Calu3 (cell line): Measurements from ENCODE around the gene IFNLR1. TPM values are rescaled to one million over a fixed set of nuclear protein-coding genes. Genes with fewer than 3 reads are reported as not detected.

Experiments
- BruUV-seq: library from RNA; stranded (reverse); fragments of 400-500 nt; replicated peaks from 2 replicates; lab custom pipeline; 2021; lab: Mats Ljungman, UMichigan
- CTCF ChIA-PET: fragments of 300-600 bp; sonication (Branson Sonifier 250); formaldehyde crosslinking; loops from one replicate; lab custom pipeline; 2022; ENCODE audit warnings: antibody characterized with exemption; lab: Charles Lee
- DNase-seq: peaks from one replicate; pipeline ENCODE4 v3.0.0; 2022
- H3K27ac Mint-ChIP-seq: one replicate; pipeline ENCODE4 v1.8.0; 2022; ENCODE audit warnings: mixed read lengths; ENCODE audit not compliant: unreplicated experiment
- H3K27me3 Mint-ChIP-seq: one replicate; pipeline ENCODE4 v1.8.0; 2022; ENCODE audit warnings: mixed read lengths; ENCODE audit not compliant: unreplicated experiment
- H3K36me3 Mint-ChIP-seq: one replicate; pipeline ENCODE4 v1.8.0; 2022; ENCODE audit warnings: mild to moderate bottlenecking, moderate library complexity, mixed read lengths; ENCODE audit not compliant: insufficient read depth, unreplicated experiment
- H3K4me1 Mint-ChIP-seq: one replicate; pipeline ENCODE4 v1.8.0; 2022; ENCODE audit warnings: mild to moderate bottlenecking, low read depth, mixed read lengths; ENCODE audit not compliant: unreplicated experiment
- H3K4me3 Mint-ChIP-seq: one replicate; pipeline ENCODE4 v1.8.0; 2022; ENCODE audit warnings: mild to moderate bottlenecking, low read depth, moderate library complexity, mixed read lengths; ENCODE audit not compliant: unreplicated experiment
- H3K9me3 Mint-ChIP-seq: one replicate; pipeline ENCODE4 v1.8.0; 2022; ENCODE audit warnings: low read depth, mixed read lengths; ENCODE audit not compliant: unreplicated experiment
- intact Hi-C: fragments of 100-400 bp; cut with micrococcal nuclease; formaldehyde crosslinking; loops from one replicate; pipeline ENCODE4 v1.10.0; 2022; ENCODE audit not compliant: unreplicated experiment
- total RNA-seq: library from RNA; stranded (reverse); gene quantifications from 2 replicates; pipeline ENCODE4 v1.2.3, GENCODE V29; 2022
- TF ChIP-seq, protein P1 (sequence below): fragments of 200-600 bp; IDR thresholded peaks from one replicate; pipeline ENCODE4 v1.8.0; 2022; ENCODE audit warnings: antibody characterized with exemption; ENCODE audit not compliant: unreplicated experiment

Gene IFNLR1
- total RNA-seq, 1 experiment from 2014 or later: 4.5 TPM

GRCh38 chr1:24150234-24151174 lies 36.6 kb downstream of the IFNLR1 start:
- intact Hi-C loops: loop anchor here (5.0 kb wide), 1 partner anchor 42 kb away; no protein-coding TSS in a partner anchor
- H3K27me3 Mint-ChIP-seq: no peaks in the 10 kb centered on the region
- H3K4me1 Mint-ChIP-seq: peaks cover 20% of the 10 kb centered on the region
- TF ChIP-seq, protein P1, sequence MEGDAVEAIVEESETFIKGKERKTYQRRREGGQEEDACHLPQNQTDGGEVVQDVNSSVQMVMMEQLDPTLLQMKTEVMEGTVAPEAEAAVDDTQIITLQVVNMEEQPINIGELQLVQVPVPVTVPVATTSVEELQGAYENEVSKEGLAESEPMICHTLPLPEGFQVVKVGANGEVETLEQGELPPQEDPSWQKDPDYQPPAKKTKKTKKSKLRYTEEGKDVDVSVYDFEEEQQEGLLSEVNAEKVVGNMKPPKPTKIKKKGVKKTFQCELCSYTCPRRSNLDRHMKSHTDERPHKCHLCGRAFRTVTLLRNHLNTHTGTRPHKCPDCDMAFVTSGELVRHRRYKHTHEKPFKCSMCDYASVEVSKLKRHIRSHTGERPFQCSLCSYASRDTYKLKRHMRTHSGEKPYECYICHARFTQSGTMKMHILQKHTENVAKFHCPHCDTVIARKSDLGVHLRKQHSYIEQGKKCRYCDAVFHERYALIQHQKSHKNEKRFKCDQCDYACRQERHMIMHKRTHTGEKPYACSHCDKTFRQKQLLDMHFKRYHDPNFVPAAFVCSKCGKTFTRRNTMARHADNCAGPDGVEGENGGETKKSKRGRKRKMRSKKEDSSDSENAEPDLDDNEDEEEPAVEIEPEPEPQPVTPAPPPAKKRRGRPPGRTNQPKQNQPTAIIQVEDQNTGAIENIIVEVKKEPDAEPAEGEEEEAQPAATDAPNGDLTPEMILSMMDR: peak; percentile 79
- peaks cover 15% of the 10 kb centered on the region for H3K36me3 Mint-ChIP-seq
- DNase-seq: peak; percentile 92
- peak overlapping the region; percentile 66 for H3K4me3 Mint-ChIP-seq
- TSS peak; percentile 98 for BruUV-seq
- CTCF ChIA-PET: interaction anchor here (0.5 to 1.6 kb wide), 19 partner anchors 10 to 1791 kb away, joined by 3 to 16 read pairs (median 4); partner anchors contain the start of gene SRSF10
- H3K27ac Mint-ChIP-seq: peak overlapping the region; percentile 48
- no peaks in the 10 kb centered on the region for H3K9me3 Mint-ChIP-seq

- Mint-ChIP-seq H3K27me3 (no peaks in the 10 kb centered on the region), H3K9me3 (no peaks in the 10 kb centered on the region), H3K4me3 (peak overlapping the region; percentile 66), H3K36me3 (peaks cover 15% of the 10 kb centered on the region), H3K27ac (peak overlapping the region; percentile 48), H3K4me1 (peaks cover 20% of the 10 kb centered on the region)
- peak; percentile 36 for DNase-seq
- intact Hi-C loops: loop anchor here (5.0 to 10.0 kb wide), 2 partner anchors 42 to 345 kb away; partner anchors contain the start of gene GALE
- BruUV-seq: no TSS peak
- CTCF ChIA-PET: interaction anchor here (0.6 to 1.6 kb wide), 17 partner anchors 11 to 1790 kb away, joined by 3 to 16 read pairs (median 4); partner anchors contain the start of gene SRSF10
- TF ChIP-seq, protein P1: no peak
Measured at GRCh38 chr1:24149866-24150233, 37.2 kb downstream of the IFNLR1 start.

GRCh38 chr1:24147816-24148215 lies 39.3 kb downstream of the IFNLR1 start:
- CTCF ChIA-PET: interaction anchor here (0.5 kb wide), 1 partner anchor 196 kb away, joined by 3 read pairs; no protein-coding TSS in a partner anchor
- Mint-ChIP-seq H3K4me3 (no peak overlapping the region), H3K9me3 (no peaks in the 10 kb centered on the region), H3K4me1 (peaks cover 32% of the 10 kb centered on the region), H3K36me3 (peaks cover 16% of the 10 kb centered on the region), H3K27me3 (no peaks in the 10 kb centered on the region), H3K27ac (no peak overlapping the region)
- no TSS peak for BruUV-seq
- DNase-seq: no peak
- TF ChIP-seq, protein P1: no peak
- intact Hi-C loops: loop anchor here (10.0 kb wide), 1 partner anchor 343 kb away; the partner anchor contains the start of gene GALE

DNA sequence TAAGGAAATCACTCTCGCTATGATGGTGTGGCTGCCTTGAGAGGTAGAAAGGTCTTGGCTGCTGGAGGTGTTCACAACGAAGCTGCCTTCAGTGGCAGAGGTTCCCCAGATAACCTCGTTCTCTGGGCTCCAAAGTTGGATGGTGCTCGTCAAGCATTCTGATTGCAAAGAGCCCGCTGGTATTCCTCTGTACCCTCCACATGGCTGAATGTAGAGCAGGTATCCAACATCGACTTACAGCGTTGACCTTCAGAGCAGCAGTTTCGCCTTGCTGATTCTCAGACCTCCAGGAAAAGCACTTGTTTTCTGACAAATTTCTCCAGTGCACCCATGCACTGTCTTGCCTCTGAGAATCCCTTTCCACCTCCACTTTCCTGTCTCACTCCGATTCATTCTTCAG lies 39.9 kb downstream of the IFNLR1 start:
- Mint-ChIP-seq H3K27ac (no peak overlapping the region), H3K27me3 (no peaks in the 10 kb centered on the region), H3K4me3 (no peak overlapping the region), H3K9me3 (no peaks in the 10 kb centered on the region), H3K36me3 (peaks cover 20% of the 10 kb centered on the region), H3K4me1 (peaks cover 32% of the 10 kb centered on the region)
- BruUV-seq: no TSS peak
- intact Hi-C loops: loop anchor here (10.0 kb wide), 1 partner anchor 342 kb away; the partner anchor contains the start of gene GALE
- no peak for DNase-seq
- TF ChIP-seq, protein P1: no peak
- CTCF ChIA-PET: no interaction called here
